HCEC 1CT (cell line): Measurements from ENCODE around the gene ELOF1.
"Not testable (repeated sequence)": the region's sequence is repeated elsewhere in the genome, so short reads cannot be mapped to it uniquely, and the experiment has no call there.

Source experiments
- DNase-seq: peaks from one replicate; pipeline ENCODE4 v3.0.0-alpha.2; 2017

The ELOF1 gene

GRCh38 chr19:11566164-11566563, 7.1 kb upstream of the ELOF1 start:
- no peak for DNase-seq

- DNase-seq, result not testable (repeated sequence)
Measured at GRCh38 chr19:11565649-11565980, 6.6 kb upstream of the ELOF1 start.

GRCh38 chr19:11564082-11564807, 5.2 kb upstream of the ELOF1 start:
- DNase-seq, result not testable (repeated sequence)

- no peak for DNase-seq
Measured at GRCh38 chr19:11563532-11563931, 4.5 kb upstream of the ELOF1 start.

- DNase-seq, result peak; percentile 62
Measured at GRCh38 chr19:11560404-11561051, 1.5 kb upstream of the ELOF1 start.

GRCh38 chr19:11556634-11557420, 2.2 kb downstream of the ELOF1 start:
- no peak for DNase-seq

- DNase-seq, result no peak
Measured at GRCh38 chr19:11555246-11555645, 3.8 kb downstream of the ELOF1 start.

GRCh38 chr19:11554160-11554559, 4.9 kb downstream of the ELOF1 start:
- no peak for DNase-seq

GRCh38 chr19:11552666-11553372, 6.2 kb downstream of the ELOF1 start:
- DNase-seq, result no peak

- no peak for DNase-seq
Measured at GRCh38 chr19:11551603-11552235, 7.3 kb downstream of the ELOF1 start.

- DNase-seq, result no peak
Measured at GRCh38 chr19:11550265-11550664, 8.8 kb downstream of the ELOF1 start.

- DNase-seq, result no peak
Measured at GRCh38 chr19:11549386-11549953, 9.6 kb downstream of the ELOF1 start.

GRCh38 chr19:11547929-11548700, 10.9 kb downstream of the ELOF1 start:
- DNase-seq, result no peak

- DNase-seq, result no peak
Measured at GRCh38 chr19:11541238-11541637, 17.8 kb downstream of the ELOF1 start.

GRCh38 chr19:11540645-11541044, 18.4 kb downstream of the ELOF1 start:
- no peak for DNase-seq

- no peak for DNase-seq
Measured at GRCh38 chr19:11539495-11540365, 19.3 kb downstream of the ELOF1 start.

- DNase-seq, result peak; percentile 63
Measured at GRCh38 chr19:11538232-11539036, 20.6 kb downstream of the ELOF1 start, which contains the start of gene CNN1. Gene CNN1, plus strand, starts transcription at chr19:11538851. Its CDS starts 77 bp downstream, at chr19:11538928.

- peak; percentile 85 for DNase-seq
Measured at GRCh38 chr19:11535792-11536595, 23.0 kb downstream of the ELOF1 start.

GRCh38 chr19:11534948-11535347, 24.1 kb downstream of the ELOF1 start:
- no peak for DNase-seq
